ENCODE measurements around the gene KLHL3. TPM values are rescaled to one million over a fixed set of nuclear protein-coding genes. Genes with fewer than 3 reads are reported as not detected.

The KLHL3 gene
- total and polyA plus RNA-seq, 10 donors = 1.3 to 17.9 (median 9.5) TPM

DNA sequence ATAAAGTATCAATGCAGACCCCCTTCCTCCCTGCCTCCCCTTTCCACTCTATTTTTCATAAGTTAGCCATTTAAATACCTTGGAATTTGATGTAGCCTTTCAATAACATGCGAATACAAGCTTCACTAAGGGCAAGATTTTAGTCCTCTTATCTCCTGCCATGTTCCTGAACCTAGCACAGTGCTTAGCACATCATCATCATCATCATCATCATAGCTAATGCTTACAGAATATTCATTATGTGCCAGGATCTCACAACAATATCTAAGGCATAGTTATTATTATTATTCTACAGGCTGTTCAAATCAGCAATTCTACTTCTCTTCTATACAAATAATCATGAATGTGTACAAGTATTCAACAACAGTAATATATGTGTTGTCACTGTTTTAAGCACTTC, 20.4 kb downstream of the KLHL3 start:
- TF ChIP-seq CTCF (IDR thresholded peaks at IDR 0.05 in 8 of 11, conservative IDR thresholded peaks at IDR 0.05 in 3 of 11) (no peak), POLR2AphosphoS5 (IDR thresholded peaks at IDR 0.05) (no peak), POLR2A (IDR thresholded peaks at IDR 0.05) (no peak)
- 90 to 100% (median 95%) methylated on average over 1 of the region's 1 CpG for WGBS, 5 donors
- H3K9me3 ChIP-seq = peaks cover 0 to 23% (median 17%) of the 10 kb centered on the region in 8 donors

GRCh38 chr5:137714946-137715345, 20.9 kb downstream of the KLHL3 start:
- no peak for TF ChIP-seq CTCF (IDR thresholded peaks at IDR 0.05 in 8 of 11, conservative IDR thresholded peaks at IDR 0.05 in 3 of 11)
- no peak for TF ChIP-seq POLR2A (IDR thresholded peaks at IDR 0.05)
- TF ChIP-seq POLR2AphosphoS5 (IDR thresholded peaks at IDR 0.05) = no peak
- Histone ChIP-seq H3K27me3 (replicated peaks in 1 of 7) (no peaks in the 10 kb centered on the region), H3K4me1 (no peaks in the 10 kb centered on the region), H3K4me3 (no peak overlapping the region), H3K9me3 (peaks cover 0 to 23% (median 17%) of the 10 kb centered on the region in 8 donors), H3K36me3 (peaks cover 0 to 13% (median 0%) of the 10 kb centered on the region in 6 donors), H3K27ac (no peak overlapping the region)
- no peak for DNase-seq
- intact Hi-C loops (cut with DNase I; ENCODE audit: low total_unique reads) = no loop called here

More for the DNA sequence above, 20.4 kb downstream of the KLHL3 start:
- H3K27ac ChIP-seq = no peak overlapping the region
- no peaks in the 10 kb centered on the region for H3K27me3 ChIP-seq (replicated peaks in 1 of 7)
- DNase-seq = no peak
- H3K36me3 ChIP-seq = peaks cover 0 to 13% (median 0%) of the 10 kb centered on the region in 6 donors
- H3K4me3 ChIP-seq = no peak overlapping the region
- H3K4me1 ChIP-seq = no peaks in the 10 kb centered on the region
- intact Hi-C loops (cut with DNase I; ENCODE audit: low total_unique reads) = no loop called here

GRCh38 chr5:137714494-137714893, 21.4 kb downstream of the KLHL3 start:
- no peak for DNase-seq
- H3K4me1 ChIP-seq = no peaks in the 10 kb centered on the region
- H3K27me3 ChIP-seq (replicated peaks in 1 of 7) = no peaks in the 10 kb centered on the region
- WGBS, 5 donors = 73 to 87% (median 77%) methylated on average over 2 of the region's 2 CpGs
- no peak overlapping the region for H3K4me3 ChIP-seq
- H3K27ac ChIP-seq = no peak overlapping the region
- intact Hi-C loops (cut with DNase I; ENCODE audit: low total_unique reads) = no loop called here
- H3K9me3 ChIP-seq = peaks cover 0 to 23% (median 17%) of the 10 kb centered on the region in 8 donors
- H3K36me3 ChIP-seq = peaks cover 0 to 12% (median 0%) of the 10 kb centered on the region in 6 donors
- no peak for TF ChIP-seq CTCF (IDR thresholded peaks at IDR 0.05 in 8 of 11, conservative IDR thresholded peaks at IDR 0.05 in 3 of 11)
- no peak for TF ChIP-seq POLR2A (IDR thresholded peaks at IDR 0.05)
- no peak for TF ChIP-seq POLR2AphosphoS5 (IDR thresholded peaks at IDR 0.05)

GRCh38 chr5:137712139-137712667, 23.7 kb downstream of the KLHL3 start:
- 89 to 97% (median 95%) methylated on average over 2 of the region's 2 CpGs for WGBS, 5 donors
- no peak for TF ChIP-seq POLR2AphosphoS5 (IDR thresholded peaks at IDR 0.05)
- no peak for TF ChIP-seq CTCF (IDR thresholded peaks at IDR 0.05 in 8 of 11, conservative IDR thresholded peaks at IDR 0.05 in 3 of 11)
- TF ChIP-seq POLR2A (IDR thresholded peaks at IDR 0.05) = no peak

More at GRCh38 chr5:137712139-137712667, 23.7 kb downstream of the KLHL3 start:
- peaks cover 0 to 23% (median 17%) of the 10 kb centered on the region in 8 donors for H3K9me3 ChIP-seq
- no peaks in the 10 kb centered on the region for H3K4me1 ChIP-seq
- DNase-seq = no peak
- no peak overlapping the region for H3K4me3 ChIP-seq
- intact Hi-C loops (cut with DNase I; ENCODE audit: low total_unique reads) = no loop called here
- H3K27me3 ChIP-seq (replicated peaks in 1 of 7) = no peaks in the 10 kb centered on the region
- H3K27ac ChIP-seq = no peak overlapping the region
- peaks cover 0 to 19% (median 0%) of the 10 kb centered on the region in 6 donors for H3K36me3 ChIP-seq
